ENCODE results near the gene SKAP2.

SKAP2 gene

DNA sequence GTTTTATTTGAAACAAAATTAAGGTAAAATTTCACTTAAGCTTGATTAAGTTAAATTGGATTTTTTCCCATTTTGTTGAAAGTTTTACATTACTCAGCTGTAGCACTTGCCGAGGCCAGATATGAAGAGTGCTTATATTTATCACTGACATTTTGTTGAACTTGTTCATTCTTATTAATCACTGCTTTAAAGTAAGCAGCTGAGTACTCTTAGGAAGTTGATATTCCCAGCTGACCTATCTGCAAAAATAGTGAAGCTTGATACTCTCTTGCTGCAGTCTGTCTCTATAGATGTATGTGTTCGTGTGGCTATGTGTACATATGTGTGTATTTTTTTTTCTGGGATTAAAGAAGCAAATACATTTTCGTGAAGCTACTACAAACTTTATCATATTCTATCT lies 150.0 kb downstream of the SKAP2 start:
- no peaks in the 10 kb centered on the region for H3K36me3 ChIP-seq (ENCODE audit: control insufficient read depth, insufficient read depth, low read length)
- no CpG with 5 or more reads among the region's 3 CpGs for WGBS (ENCODE audit: insufficient coverage, insufficient read length)
- H3K9me3 ChIP-seq (ENCODE audit: control insufficient read depth, insufficient read depth, low read length): no peaks in the 10 kb centered on the region
- H3K4me1 ChIP-seq (ENCODE audit: control insufficient read depth, insufficient read depth, low read length): no peaks in the 10 kb centered on the region
- no peak overlapping the region for H3K4me3 ChIP-seq (ENCODE audit: low read length)
- DNase-seq (ENCODE audit: low read depth, low spot score): no peak
- H3K27ac ChIP-seq (ENCODE audit: low read length): no peak overlapping the region
- no peaks in the 10 kb centered on the region for H3K27me3 ChIP-seq (ENCODE audit: control insufficient read depth, insufficient read depth, low read length)

DNA sequence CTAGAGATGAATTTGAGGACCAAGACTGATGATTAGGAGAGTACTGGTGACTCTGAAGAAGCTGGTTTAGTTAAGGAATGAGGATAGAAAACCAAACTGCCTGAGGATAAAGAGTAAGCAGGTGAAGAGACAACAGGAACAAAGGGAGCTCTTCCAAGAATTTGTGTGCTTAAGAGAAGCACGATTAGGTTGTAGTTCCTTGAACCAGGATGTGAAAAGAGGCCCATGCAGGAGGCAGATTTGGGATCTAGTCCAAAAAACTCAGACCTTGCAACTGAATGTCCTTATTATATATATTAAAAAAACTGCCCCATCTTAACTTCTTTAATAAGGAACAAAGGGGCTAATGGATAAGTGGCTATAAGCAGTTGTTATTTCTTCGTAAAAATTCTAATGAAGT lies 150.4 kb downstream of the SKAP2 start:
- H3K27me3 ChIP-seq (ENCODE audit: control insufficient read depth, insufficient read depth, low read length): no peaks in the 10 kb centered on the region
- H3K36me3 ChIP-seq (ENCODE audit: control insufficient read depth, insufficient read depth, low read length): no peaks in the 10 kb centered on the region
- no CpG with 5 or more reads among the region's 2 CpGs for WGBS (ENCODE audit: insufficient coverage, insufficient read length)
- no peaks in the 10 kb centered on the region for H3K4me1 ChIP-seq (ENCODE audit: control insufficient read depth, insufficient read depth, low read length)
- H3K4me3 ChIP-seq (ENCODE audit: low read length): no peak overlapping the region
- no peaks in the 10 kb centered on the region for H3K9me3 ChIP-seq (ENCODE audit: control insufficient read depth, insufficient read depth, low read length)
- H3K27ac ChIP-seq (ENCODE audit: low read length): no peak overlapping the region
- no peak for DNase-seq (ENCODE audit: low read depth, low spot score)

DNA sequence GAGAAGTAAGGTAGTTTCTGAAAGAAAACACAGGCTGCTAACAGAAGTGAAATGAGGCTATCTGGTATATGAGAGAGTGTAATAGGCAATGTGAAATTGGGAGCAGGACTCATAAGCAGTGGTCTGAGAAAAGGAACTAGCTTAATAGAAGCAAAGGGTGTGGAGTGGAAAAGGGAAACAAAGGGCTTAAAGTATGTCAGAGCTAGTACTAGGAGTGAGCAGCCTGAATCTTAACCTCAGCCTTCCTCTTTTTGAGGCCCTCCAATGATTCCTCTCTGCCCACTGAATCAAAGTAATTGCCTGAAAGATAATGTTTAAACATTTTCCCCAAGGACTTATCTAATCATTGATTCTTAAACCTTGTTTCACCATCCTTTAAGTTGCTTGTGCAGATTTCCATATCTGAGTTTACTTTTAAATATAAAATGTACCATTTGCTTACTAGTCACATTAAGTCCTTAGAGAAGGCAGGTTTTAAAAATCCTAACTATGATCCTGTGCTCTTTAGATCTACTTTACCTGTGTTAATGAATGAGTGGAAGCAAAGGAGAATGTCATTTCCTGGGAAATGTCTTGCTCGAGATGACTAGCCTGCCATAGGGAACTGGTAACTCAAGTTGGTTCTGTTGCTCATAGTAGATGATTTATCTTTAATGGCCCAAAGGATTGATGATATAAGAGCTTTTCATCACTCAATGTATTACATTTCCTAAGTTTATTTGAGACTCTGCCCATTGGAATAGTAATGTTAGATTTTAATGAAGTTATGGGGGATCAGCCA lies 155.0 kb downstream of the SKAP2 start:
- H3K27me3 ChIP-seq (ENCODE audit: control insufficient read depth, insufficient read depth, low read length): no peaks in the 10 kb centered on the region
- H3K36me3 ChIP-seq (ENCODE audit: control insufficient read depth, insufficient read depth, low read length): no peaks in the 10 kb centered on the region
- no peak overlapping the region for H3K27ac ChIP-seq (ENCODE audit: low read length)
- no peaks in the 10 kb centered on the region for H3K9me3 ChIP-seq (ENCODE audit: control insufficient read depth, insufficient read depth, low read length)
- no CpG with 5 or more reads among the region's 1 CpG for WGBS (ENCODE audit: insufficient coverage, insufficient read length)
- DNase-seq (ENCODE audit: low read depth, low spot score): no peak
- no peaks in the 10 kb centered on the region for H3K4me1 ChIP-seq (ENCODE audit: control insufficient read depth, insufficient read depth, low read length)
- H3K4me3 ChIP-seq (ENCODE audit: low read length): no peak overlapping the region

DNA sequence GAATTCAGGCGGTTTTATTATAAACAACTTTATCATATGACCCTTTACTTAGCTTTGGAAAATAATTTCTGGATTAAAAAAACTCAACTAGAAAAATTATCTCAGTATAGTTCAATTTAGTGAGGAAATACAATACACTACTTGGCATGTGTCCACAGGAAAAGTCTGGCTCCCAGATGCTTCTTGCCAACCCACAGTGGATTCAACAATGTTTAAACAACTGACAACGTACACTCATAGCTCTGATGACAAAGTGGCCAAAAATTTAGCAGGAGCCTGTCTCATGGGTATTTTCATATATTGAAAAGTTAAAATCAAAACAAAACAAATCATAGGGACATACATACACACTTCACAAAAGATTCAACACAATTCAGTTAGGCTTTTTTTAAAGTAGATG lies 158.8 kb downstream of the SKAP2 start:
- no peaks in the 10 kb centered on the region for H3K27me3 ChIP-seq (ENCODE audit: control insufficient read depth, insufficient read depth, low read length)
- H3K9me3 ChIP-seq (ENCODE audit: control insufficient read depth, insufficient read depth, low read length): no peaks in the 10 kb centered on the region
- no CpG with 5 or more reads among the region's 2 CpGs for WGBS (ENCODE audit: insufficient coverage, insufficient read length)
- no peak for DNase-seq (ENCODE audit: low read depth, low spot score)
- H3K4me1 ChIP-seq (ENCODE audit: control insufficient read depth, insufficient read depth, low read length): no peaks in the 10 kb centered on the region
- H3K27ac ChIP-seq (ENCODE audit: low read length): no peak overlapping the region
- H3K4me3 ChIP-seq (ENCODE audit: low read length): no peak overlapping the region
- H3K36me3 ChIP-seq (ENCODE audit: control insufficient read depth, insufficient read depth, low read length): no peaks in the 10 kb centered on the region

DNA sequence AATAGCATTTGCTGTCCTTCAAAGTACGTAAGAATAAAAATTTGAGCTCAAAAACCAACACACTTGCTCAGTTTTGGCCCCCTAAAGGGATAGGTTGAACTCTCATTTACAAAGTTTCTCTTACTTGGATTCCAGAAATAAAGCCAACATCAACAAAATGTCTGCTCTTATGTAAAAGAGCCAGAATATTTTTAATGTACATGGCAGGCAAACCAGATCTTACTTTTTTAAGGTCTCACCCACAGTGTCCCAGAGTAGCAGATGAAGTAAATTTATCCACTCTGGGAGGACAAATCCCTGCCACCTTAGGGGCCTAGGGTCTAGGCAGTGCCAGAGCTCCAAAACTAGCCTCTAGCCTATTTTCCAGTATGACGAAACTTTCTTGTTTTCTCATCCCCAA lies 159.6 kb downstream of the SKAP2 start:
- H3K27me3 ChIP-seq (ENCODE audit: control insufficient read depth, insufficient read depth, low read length): no peaks in the 10 kb centered on the region
- H3K4me3 ChIP-seq (ENCODE audit: low read length): no peak overlapping the region
- no peaks in the 10 kb centered on the region for H3K9me3 ChIP-seq (ENCODE audit: control insufficient read depth, insufficient read depth, low read length)
- H3K27ac ChIP-seq (ENCODE audit: low read length): no peak overlapping the region
- no peak for DNase-seq (ENCODE audit: low read depth, low spot score)
- H3K4me1 ChIP-seq (ENCODE audit: control insufficient read depth, insufficient read depth, low read length): no peaks in the 10 kb centered on the region
- WGBS (ENCODE audit: insufficient coverage, insufficient read length): no CpG with 5 or more reads among the region's 2 CpGs
- H3K36me3 ChIP-seq (ENCODE audit: control insufficient read depth, insufficient read depth, low read length): no peaks in the 10 kb centered on the region

DNA sequence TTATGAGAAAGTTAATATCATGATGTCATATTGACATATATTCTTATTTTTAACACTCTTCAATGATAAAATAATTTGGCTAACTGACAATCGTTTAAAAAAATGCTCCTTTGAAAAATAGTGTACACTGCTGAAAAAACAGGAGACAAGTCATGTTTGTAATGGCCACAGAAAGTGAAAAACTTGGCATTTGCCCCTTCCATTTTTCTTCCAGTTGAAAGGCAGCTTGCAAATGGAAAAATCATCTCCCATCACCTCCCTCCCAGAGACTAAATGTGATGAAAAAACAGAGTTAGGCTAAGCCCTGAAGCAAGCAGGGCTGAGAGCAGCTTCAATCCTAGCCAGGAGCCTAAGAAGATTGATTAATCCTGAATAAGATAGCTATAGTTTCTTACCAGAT lies 160.4 kb downstream of the SKAP2 start:
- DNase-seq (ENCODE audit: low read depth, low spot score): no peak
- H3K27me3 ChIP-seq (ENCODE audit: control insufficient read depth, insufficient read depth, low read length): no peaks in the 10 kb centered on the region
- no peaks in the 10 kb centered on the region for H3K36me3 ChIP-seq (ENCODE audit: control insufficient read depth, insufficient read depth, low read length)
- H3K9me3 ChIP-seq (ENCODE audit: control insufficient read depth, insufficient read depth, low read length): no peaks in the 10 kb centered on the region
- H3K4me1 ChIP-seq (ENCODE audit: control insufficient read depth, insufficient read depth, low read length): no peaks in the 10 kb centered on the region
- H3K27ac ChIP-seq (ENCODE audit: low read length): no peak overlapping the region
- WGBS (ENCODE audit: insufficient coverage, insufficient read length): no CpG with 5 or more reads among the region's 1 CpG
- H3K4me3 ChIP-seq (ENCODE audit: low read length): no peak overlapping the region

DNA sequence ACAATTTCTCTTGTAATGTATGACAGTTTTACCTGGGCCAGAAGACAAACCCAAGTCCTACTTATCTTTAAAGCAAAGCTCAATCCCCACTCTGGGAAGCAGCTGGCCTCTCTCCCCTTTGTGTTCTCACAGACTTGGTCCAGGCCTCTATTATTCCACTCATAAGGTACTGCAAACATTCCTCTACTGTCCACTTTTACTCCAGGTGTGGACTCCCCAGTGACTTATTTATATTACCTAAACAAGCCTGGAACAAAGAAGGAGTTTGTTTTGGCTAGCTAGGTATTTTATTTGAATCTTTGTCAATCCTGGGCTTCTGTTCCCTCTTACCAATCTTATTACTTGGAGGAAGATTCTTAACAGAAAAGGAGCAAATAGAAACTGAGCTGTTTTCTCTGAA lies 163.5 kb downstream of the SKAP2 start:
- Histone ChIP-seq H3K36me3 (ENCODE audit: control insufficient read depth, insufficient read depth, low read length) (no peaks in the 10 kb centered on the region), H3K27me3 (ENCODE audit: control insufficient read depth, insufficient read depth, low read length) (no peaks in the 10 kb centered on the region), H3K27ac (ENCODE audit: low read length) (no peak overlapping the region), H3K9me3 (ENCODE audit: control insufficient read depth, insufficient read depth, low read length) (no peaks in the 10 kb centered on the region), H3K4me1 (ENCODE audit: control insufficient read depth, insufficient read depth, low read length) (no peaks in the 10 kb centered on the region), H3K4me3 (ENCODE audit: low read length) (no peak overlapping the region)
- DNase-seq (ENCODE audit: low read depth, low spot score): no peak

DNA sequence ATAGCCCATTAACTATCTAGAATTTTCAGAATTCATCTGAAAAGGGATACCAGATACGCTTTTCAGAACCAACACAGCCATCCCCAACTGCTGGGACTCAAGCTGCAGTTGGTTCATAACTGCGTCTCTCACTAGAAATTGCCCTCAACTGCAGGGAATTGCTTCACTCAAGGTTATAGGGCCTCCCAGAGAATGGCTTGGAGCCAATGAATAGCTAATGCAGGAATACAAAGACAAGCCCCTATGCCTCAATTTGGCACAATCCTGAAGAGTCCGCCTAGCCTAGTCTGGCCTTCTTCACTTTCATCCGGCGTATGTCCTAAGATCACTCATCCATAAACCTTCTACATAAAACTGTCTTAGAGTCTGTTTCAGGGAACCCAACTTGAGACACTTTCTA lies 164.0 kb downstream of the SKAP2 start:
- Histone ChIP-seq H3K27ac (ENCODE audit: low read length) (no peak overlapping the region), H3K9me3 (ENCODE audit: control insufficient read depth, insufficient read depth, low read length) (no peaks in the 10 kb centered on the region), H3K36me3 (ENCODE audit: control insufficient read depth, insufficient read depth, low read length) (no peaks in the 10 kb centered on the region), H3K4me1 (ENCODE audit: control insufficient read depth, insufficient read depth, low read length) (no peaks in the 10 kb centered on the region), H3K27me3 (ENCODE audit: control insufficient read depth, insufficient read depth, low read length) (no peaks in the 10 kb centered on the region), H3K4me3 (ENCODE audit: low read length) (no peak overlapping the region)
- WGBS (ENCODE audit: insufficient coverage, insufficient read length): no CpG with 5 or more reads among the region's 5 CpGs
- DNase-seq (ENCODE audit: low read depth, low spot score): no peak

DNA sequence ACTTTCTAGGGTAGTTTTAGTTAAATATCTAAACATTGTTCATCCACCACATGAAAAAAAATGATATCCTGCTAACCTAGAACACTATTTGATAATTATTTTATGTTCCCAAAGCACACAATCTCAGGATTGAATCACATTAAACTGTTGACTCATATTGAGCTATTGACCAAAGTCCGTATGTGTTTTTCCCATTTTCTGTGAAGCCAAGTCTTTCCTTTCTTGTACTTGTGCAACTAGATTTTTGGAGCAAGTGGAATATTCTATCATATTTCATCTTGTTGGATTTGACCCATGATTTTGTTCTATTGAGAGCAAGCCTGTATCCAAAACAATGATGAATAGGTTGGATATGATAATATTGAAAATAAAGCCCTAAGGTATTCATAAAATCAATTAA lies 164.6 kb downstream of the SKAP2 start:
- Histone ChIP-seq H3K36me3 (ENCODE audit: control insufficient read depth, insufficient read depth, low read length) (no peaks in the 10 kb centered on the region), H3K27me3 (ENCODE audit: control insufficient read depth, insufficient read depth, low read length) (no peaks in the 10 kb centered on the region), H3K4me3 (ENCODE audit: low read length) (no peak overlapping the region), H3K27ac (ENCODE audit: low read length) (no peak overlapping the region), H3K4me1 (ENCODE audit: control insufficient read depth, insufficient read depth, low read length) (no peaks in the 10 kb centered on the region), H3K9me3 (ENCODE audit: control insufficient read depth, insufficient read depth, low read length) (no peaks in the 10 kb centered on the region)
- no CpG with 5 or more reads among the region's 1 CpG for WGBS (ENCODE audit: insufficient coverage, insufficient read length)
- DNase-seq (ENCODE audit: low read depth, low spot score): no peak

DNA sequence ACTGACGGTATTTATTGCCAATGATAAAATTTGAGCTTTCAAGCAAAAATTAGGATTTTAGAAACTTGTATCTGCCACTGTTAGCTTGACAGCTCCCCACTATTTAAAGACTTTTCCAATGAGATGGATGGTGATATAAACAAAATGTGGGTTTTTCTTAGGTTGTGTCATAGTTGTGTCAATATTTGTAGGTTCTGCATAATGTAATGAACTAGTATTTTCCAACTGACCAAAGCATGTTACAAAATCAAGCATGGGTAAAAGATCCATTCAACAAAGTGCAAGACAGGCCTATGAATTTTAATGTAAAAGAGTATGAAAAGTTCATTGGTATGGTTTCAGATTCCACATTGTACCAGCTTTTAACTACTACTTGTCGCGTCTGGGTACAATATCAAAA lies 165.6 kb downstream of the SKAP2 start:
- Histone ChIP-seq H3K4me1 (ENCODE audit: control insufficient read depth, insufficient read depth, low read length) (no peaks in the 10 kb centered on the region), H3K27ac (ENCODE audit: low read length) (no peak overlapping the region), H3K9me3 (ENCODE audit: control insufficient read depth, insufficient read depth, low read length) (no peaks in the 10 kb centered on the region), H3K27me3 (ENCODE audit: control insufficient read depth, insufficient read depth, low read length) (no peaks in the 10 kb centered on the region), H3K36me3 (ENCODE audit: control insufficient read depth, insufficient read depth, low read length) (no peaks in the 10 kb centered on the region), H3K4me3 (ENCODE audit: low read length) (no peak overlapping the region)
- no CpG with 5 or more reads among the region's 3 CpGs for WGBS (ENCODE audit: insufficient coverage, insufficient read length)
- no peak for DNase-seq (ENCODE audit: low read depth, low spot score)

DNA sequence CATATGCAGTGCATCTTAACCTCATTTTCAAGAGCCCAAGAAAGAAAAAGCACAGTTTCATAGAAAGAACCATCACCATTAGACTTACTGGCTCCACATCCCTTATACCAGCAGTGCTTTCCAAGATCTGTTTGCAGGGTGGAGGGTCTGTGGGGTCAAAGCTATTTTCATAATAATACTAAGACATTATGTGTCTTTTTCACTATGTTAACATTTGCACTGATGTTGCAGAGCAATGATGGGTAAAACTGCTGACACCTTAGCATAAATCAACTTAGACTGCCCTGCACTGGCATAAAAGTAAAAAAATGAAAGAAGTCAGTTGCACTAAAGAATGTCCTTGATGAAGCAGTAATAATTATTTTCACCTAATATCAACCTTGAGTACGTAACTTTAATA lies 166.2 kb downstream of the SKAP2 start:
- DNase-seq (ENCODE audit: low read depth, low spot score): no peak
- Histone ChIP-seq H3K9me3 (ENCODE audit: control insufficient read depth, insufficient read depth, low read length) (no peaks in the 10 kb centered on the region), H3K4me3 (ENCODE audit: low read length) (no peak overlapping the region), H3K27me3 (ENCODE audit: control insufficient read depth, insufficient read depth, low read length) (no peaks in the 10 kb centered on the region), H3K27ac (ENCODE audit: low read length) (no peak overlapping the region), H3K4me1 (ENCODE audit: control insufficient read depth, insufficient read depth, low read length) (no peaks in the 10 kb centered on the region), H3K36me3 (ENCODE audit: control insufficient read depth, insufficient read depth, low read length) (no peaks in the 10 kb centered on the region)
- WGBS (ENCODE audit: insufficient coverage, insufficient read length): no CpG with 5 or more reads among the region's 1 CpG
